WTC11 (cell line): ENCODE measurements around the gene EPDR1. TPM values are rescaled to one million over a fixed set of nuclear protein-coding genes. Genes with fewer than 3 reads are reported as not detected.

Experiments
- ATAC-seq: fragments of 200-7000 bp; cut with Tn5 transposase; 2 replicates; pipeline ENCODE4 v1.10.0; 2021; ENCODE audit warnings: mild to moderate bottlenecking, moderate library complexity
- CTCF ChIA-PET: fragments of 300-600 bp; sonication (Branson Sonifier 250); formaldehyde crosslinking; loops from one replicate; lab custom pipeline; 2021; ENCODE audit warnings: antibody characterized with exemption; lab: Charles Lee
- POLR2A ChIA-PET: fragments of 350-600 bp; sonication (Branson Sonifier 250); formaldehyde crosslinking; loops from one replicate; lab custom pipeline; 2021; ENCODE audit warnings: antibody characterized with exemption; lab: Charles Lee
- DNase-seq: peaks from one replicate; pipeline ENCODE4 v3.0.0; 2021; ENCODE audit warnings: low spot score
- H3K27ac Mint-ChIP-seq: 2 replicates; pipeline ENCODE4 v1.8.0; 2021; ENCODE audit warnings: mixed read lengths
- H3K27me3 Mint-ChIP-seq: 2 replicates; pipeline ENCODE4 v1.8.0; 2021; ENCODE audit warnings: low read depth, mild to moderate bottlenecking, moderate library complexity, mixed read lengths
- H3K36me3 Mint-ChIP-seq: 2 replicates; pipeline ENCODE4 v1.8.0; 2021; ENCODE audit warnings: mixed read lengths
- H3K4me1 Mint-ChIP-seq: 2 replicates; pipeline ENCODE4 v1.8.0; 2022; ENCODE audit warnings: mixed read lengths
- H3K4me3 Mint-ChIP-seq: 2 replicates; pipeline ENCODE4 v1.8.0; 2021; ENCODE audit warnings: mild to moderate bottlenecking, moderate library complexity, mixed read lengths
- H3K9me3 Mint-ChIP-seq: 2 replicates; pipeline ENCODE4 v1.8.0; 2021; ENCODE audit warnings: mixed read lengths
- E2F1 ChIP-seq: sonication (generic); formaldehyde crosslinking; IDR thresholded peaks from 2 replicates; pipeline ENCODE4 v1.8.0; 2022; ENCODE audit warnings: mild to moderate bottlenecking, missing genetic modification reagents
- FOXK1 ChIP-seq: sonication (generic); formaldehyde crosslinking; IDR thresholded peaks from 2 replicates; pipeline ENCODE4 v1.8.0; 2022; ENCODE audit warnings: mild to moderate bottlenecking, moderate library complexity, missing genetic modification reagents
- FOXP1 ChIP-seq: sonication (generic); formaldehyde crosslinking; IDR thresholded peaks from 2 replicates; pipeline ENCODE4 v1.8.0; 2022; ENCODE audit warnings: missing genetic modification reagents, mild to moderate bottlenecking, moderate library complexity, borderline replicate concordance
- GTF2I ChIP-seq: fragments of 250-450 bp; sonication (Bioruptor Pico); conservative IDR thresholded peaks from 2 replicates; pipeline ENCODE4 v1.4.0; 2021; ENCODE audit warnings: mild to moderate bottlenecking
- IRF2 ChIP-seq: sonication (generic); formaldehyde crosslinking; IDR thresholded peaks from 2 replicates; pipeline ENCODE4 v1.8.0; 2022; ENCODE audit warnings: low read depth, missing genetic modification reagents, borderline replicate concordance
- NFYB ChIP-seq: sonication (generic); formaldehyde crosslinking; conservative IDR thresholded peaks from 2 replicates; pipeline ENCODE4 v1.8.0; 2022; ENCODE audit warnings: low read depth, missing genetic modification reagents
- NR1H2 ChIP-seq: sonication (generic); formaldehyde crosslinking; IDR thresholded peaks from 2 replicates; pipeline ENCODE4 v1.9.0; 2021; ENCODE audit warnings: mild to moderate bottlenecking, moderate library complexity, missing genetic modification reagents
- NR2C2 ChIP-seq: sonication (generic); formaldehyde crosslinking; IDR thresholded peaks from 2 replicates; pipeline ENCODE4 v1.8.0; 2022; ENCODE audit warnings: mild to moderate bottlenecking, missing genetic modification reagents
- PREB ChIP-seq: sonication (generic); formaldehyde crosslinking; IDR thresholded peaks from 2 replicates; pipeline ENCODE4 v1.8.1; 2022; ENCODE audit warnings: mild to moderate bottlenecking, missing genetic modification reagents, moderate library complexity, borderline replicate concordance
- PRRX2 ChIP-seq: fragments of 250-450 bp; sonication (Bioruptor Pico); IDR thresholded peaks from 2 replicates; pipeline ENCODE4 v1.8.0; 2021; ENCODE audit warnings: mild to moderate bottlenecking
- TCF7 ChIP-seq: sonication (generic); formaldehyde crosslinking; IDR thresholded peaks from 2 replicates; pipeline ENCODE4 v1.8.0; 2022; ENCODE audit warnings: mild to moderate bottlenecking, low read depth, missing genetic modification reagents, moderate library complexity
- ZNF121 ChIP-seq: sonication (generic); formaldehyde crosslinking; IDR thresholded peaks from 2 replicates; pipeline ENCODE4 v1.8.0; 2023; ENCODE audit warnings: missing genetic modification reagents
- ZNF219 ChIP-seq: sonication (generic); formaldehyde crosslinking; IDR thresholded peaks from 2 replicates; pipeline ENCODE4 v1.8.0; 2023; ENCODE audit warnings: missing genetic modification reagents, mild to moderate bottlenecking, borderline replicate concordance
- ZNF232 ChIP-seq: sonication (generic); formaldehyde crosslinking; IDR thresholded peaks from 2 replicates; pipeline ENCODE4 v1.8.0; 2022; ENCODE audit warnings: mild to moderate bottlenecking, missing genetic modification reagents
- ZNF263 ChIP-seq: sonication (generic); formaldehyde crosslinking; IDR thresholded peaks from 2 replicates; pipeline ENCODE4 v1.8.1; 2022; ENCODE audit warnings: low read depth, mild to moderate bottlenecking, moderate library complexity, missing genetic modification reagents
- ZNF416 ChIP-seq: fragments of 250-450 bp; sonication (Bioruptor Pico); IDR thresholded peaks from 2 replicates; pipeline ENCODE4 v1.9.0; 2021; ENCODE audit warnings: mild to moderate bottlenecking, inconsistent platforms
- ZNF423 ChIP-seq: fragments of 250-450 bp; sonication (Bioruptor Pico); IDR thresholded peaks from 2 replicates; pipeline ENCODE4 v2.1.2; 2022; ENCODE audit warnings: mild to moderate bottlenecking, moderate library complexity
- total RNA-seq: library from RNA; stranded (reverse); gene quantifications from 3 replicates; pipeline ENCODE4 v1.2.3, GENCODE V29; 2021
- TF ChIP-seq, protein P1 (sequence below): sonication (generic); formaldehyde crosslinking; conservative IDR thresholded peaks from 2 replicates; pipeline ENCODE4 v1.8.1; 2023; ENCODE audit warnings: mild to moderate bottlenecking, low read depth, missing genetic modification reagents, moderate library complexity
- TF ChIP-seq, protein P2 (sequence below): sonication (generic); formaldehyde crosslinking; IDR thresholded peaks from 2 replicates; pipeline ENCODE4 v1.8.1; 2023; ENCODE audit warnings: mild to moderate bottlenecking, missing genetic modification reagents, borderline replicate concordance
- TF ChIP-seq, protein P3 (sequence below): sonication (generic); formaldehyde crosslinking; IDR thresholded peaks from 2 replicates; pipeline ENCODE4 v1.8.1; 2023; ENCODE audit warnings: mild to moderate bottlenecking, missing genetic modification reagents
- TF ChIP-seq, protein P4 (sequence below): fragments of 250-450 bp; sonication (Bioruptor Pico); IDR thresholded peaks from 2 replicates; pipeline ENCODE4 v1.9.0; 2021; ENCODE audit warnings: moderate library complexity, mild to moderate bottlenecking, inconsistent platforms, borderline replicate concordance
- TF ChIP-seq, protein P5 (sequence below): sonication (generic); formaldehyde crosslinking; IDR thresholded peaks from 2 replicates; pipeline ENCODE4 v1.8.1; 2022; ENCODE audit warnings: low read depth, mild to moderate bottlenecking, moderate library complexity, missing genetic modification reagents, borderline replicate concordance

EPDR1 gene
- total RNA-seq, 1 experiment from 2014 or later: 7.4 TPM

DNA sequence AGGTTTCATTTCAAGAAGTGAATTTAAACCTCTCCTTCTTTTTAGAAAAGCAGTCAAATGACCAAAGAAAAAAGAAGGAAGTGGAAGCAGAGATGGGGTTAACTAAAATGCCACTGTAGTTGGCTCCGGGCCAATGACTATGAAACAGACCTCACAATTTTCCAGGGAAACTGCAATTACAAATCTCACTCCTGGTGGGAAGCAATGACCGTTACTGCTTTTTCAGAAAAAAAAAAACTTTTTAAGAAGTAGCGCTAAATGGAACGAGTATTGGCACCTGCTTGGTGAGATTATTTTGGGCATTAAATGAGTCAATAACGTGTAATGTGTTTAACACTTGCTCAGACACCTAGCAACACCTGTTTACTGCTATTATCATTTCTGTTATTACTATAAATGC lies 5.0 kb upstream of the EPDR1 start (continued):
- TF ChIP-seq, protein P1, sequence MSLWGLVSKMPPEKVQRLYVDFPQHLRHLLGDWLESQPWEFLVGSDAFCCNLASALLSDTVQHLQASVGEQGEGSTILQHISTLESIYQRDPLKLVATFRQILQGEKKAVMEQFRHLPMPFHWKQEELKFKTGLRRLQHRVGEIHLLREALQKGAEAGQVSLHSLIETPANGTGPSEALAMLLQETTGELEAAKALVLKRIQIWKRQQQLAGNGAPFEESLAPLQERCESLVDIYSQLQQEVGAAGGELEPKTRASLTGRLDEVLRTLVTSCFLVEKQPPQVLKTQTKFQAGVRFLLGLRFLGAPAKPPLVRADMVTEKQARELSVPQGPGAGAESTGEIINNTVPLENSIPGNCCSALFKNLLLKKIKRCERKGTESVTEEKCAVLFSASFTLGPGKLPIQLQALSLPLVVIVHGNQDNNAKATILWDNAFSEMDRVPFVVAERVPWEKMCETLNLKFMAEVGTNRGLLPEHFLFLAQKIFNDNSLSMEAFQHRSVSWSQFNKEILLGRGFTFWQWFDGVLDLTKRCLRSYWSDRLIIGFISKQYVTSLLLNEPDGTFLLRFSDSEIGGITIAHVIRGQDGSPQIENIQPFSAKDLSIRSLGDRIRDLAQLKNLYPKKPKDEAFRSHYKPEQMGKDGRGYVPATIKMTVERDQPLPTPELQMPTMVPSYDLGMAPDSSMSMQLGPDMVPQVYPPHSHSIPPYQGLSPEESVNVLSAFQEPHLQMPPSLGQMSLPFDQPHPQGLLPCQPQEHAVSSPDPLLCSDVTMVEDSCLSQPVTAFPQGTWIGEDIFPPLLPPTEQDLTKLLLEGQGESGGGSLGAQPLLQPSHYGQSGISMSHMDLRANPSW (CRISPR knock-in tag): no peak
- TF ChIP-seq ZNF232 (CRISPR knock-in tag): no peak
- no peak for TF ChIP-seq E2F1 (CRISPR knock-in tag)
- TF ChIP-seq, protein P2, sequence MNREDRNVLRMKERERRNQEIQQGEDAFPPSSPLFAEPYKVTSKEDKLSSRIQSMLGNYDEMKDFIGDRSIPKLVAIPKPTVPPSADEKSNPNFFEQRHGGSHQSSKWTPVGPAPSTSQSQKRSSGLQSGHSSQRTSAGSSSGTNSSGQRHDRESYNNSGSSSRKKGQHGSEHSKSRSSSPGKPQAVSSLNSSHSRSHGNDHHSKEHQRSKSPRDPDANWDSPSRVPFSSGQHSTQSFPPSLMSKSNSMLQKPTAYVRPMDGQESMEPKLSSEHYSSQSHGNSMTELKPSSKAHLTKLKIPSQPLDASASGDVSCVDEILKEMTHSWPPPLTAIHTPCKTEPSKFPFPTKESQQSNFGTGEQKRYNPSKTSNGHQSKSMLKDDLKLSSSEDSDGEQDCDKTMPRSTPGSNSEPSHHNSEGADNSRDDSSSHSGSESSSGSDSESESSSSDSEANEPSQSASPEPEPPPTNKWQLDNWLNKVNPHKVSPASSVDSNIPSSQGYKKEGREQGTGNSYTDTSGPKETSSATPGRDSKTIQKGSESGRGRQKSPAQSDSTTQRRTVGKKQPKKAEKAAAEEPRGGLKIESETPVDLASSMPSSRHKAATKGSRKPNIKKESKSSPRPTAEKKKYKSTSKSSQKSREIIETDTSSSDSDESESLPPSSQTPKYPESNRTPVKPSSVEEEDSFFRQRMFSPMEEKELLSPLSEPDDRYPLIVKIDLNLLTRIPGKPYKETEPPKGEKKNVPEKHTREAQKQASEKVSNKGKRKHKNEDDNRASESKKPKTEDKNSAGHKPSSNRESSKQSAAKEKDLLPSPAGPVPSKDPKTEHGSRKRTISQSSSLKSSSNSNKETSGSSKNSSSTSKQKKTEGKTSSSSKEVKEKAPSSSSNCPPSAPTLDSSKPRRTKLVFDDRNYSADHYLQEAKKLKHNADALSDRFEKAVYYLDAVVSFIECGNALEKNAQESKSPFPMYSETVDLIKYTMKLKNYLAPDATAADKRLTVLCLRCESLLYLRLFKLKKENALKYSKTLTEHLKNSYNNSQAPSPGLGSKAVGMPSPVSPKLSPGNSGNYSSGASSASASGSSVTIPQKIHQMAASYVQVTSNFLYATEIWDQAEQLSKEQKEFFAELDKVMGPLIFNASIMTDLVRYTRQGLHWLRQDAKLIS (CRISPR knock-in tag): no peak
- TF ChIP-seq FOXK1 (CRISPR knock-in tag): no peak
- no peak for TF ChIP-seq NFYB (CRISPR knock-in tag)
- TF ChIP-seq ZNF423 (CRISPR knock-in tag): no peak
- no peak for TF ChIP-seq PREB (CRISPR knock-in tag)
- TF ChIP-seq TCF7 (CRISPR knock-in tag): no peak
- TF ChIP-seq FOXP1 (CRISPR knock-in tag): no peak
- TF ChIP-seq, protein P3, sequence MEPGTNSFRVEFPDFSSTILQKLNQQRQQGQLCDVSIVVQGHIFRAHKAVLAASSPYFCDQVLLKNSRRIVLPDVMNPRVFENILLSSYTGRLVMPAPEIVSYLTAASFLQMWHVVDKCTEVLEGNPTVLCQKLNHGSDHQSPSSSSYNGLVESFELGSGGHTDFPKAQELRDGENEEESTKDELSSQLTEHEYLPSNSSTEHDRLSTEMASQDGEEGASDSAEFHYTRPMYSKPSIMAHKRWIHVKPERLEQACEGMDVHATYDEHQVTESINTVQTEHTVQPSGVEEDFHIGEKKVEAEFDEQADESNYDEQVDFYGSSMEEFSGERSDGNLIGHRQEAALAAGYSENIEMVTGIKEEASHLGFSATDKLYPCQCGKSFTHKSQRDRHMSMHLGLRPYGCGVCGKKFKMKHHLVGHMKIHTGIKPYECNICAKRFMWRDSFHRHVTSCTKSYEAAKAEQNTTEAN (CRISPR knock-in tag): no peak
- TF ChIP-seq GTF2I (CRISPR knock-in tag): no peak

DNA sequence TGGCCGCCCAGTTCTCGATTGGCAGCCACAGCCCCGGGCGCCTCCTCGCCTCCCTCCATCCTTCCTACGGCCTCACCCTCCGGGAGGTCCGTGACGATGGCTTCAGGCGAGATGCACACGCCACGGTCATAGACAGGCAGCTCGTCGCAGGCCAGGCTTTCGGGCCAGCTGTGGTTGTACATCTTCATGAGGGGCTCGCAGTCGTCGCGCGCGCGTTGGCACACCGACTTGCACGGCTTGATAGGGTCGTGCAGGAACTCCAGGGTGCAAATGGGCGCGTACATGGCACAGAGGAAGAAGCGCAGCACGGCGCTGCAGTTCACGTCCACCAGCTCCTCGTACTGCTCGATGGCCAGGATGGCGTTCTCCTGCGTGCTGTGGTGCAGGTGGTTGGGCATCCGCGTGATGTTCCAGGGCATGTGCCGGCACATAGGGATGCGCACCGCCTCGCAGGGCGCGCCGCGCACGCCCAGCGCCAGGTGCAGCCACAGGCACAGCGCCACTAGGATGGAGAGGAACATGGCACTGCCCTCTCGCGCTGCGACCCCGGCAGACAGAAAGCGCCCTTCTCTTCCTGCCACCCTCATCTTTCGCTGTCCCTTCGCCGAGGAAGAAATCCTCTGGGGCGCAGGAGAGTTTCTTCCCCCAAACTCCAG lies 4.3 kb upstream of the EPDR1 start:
- ChIA-PET POLR2A (interaction anchor here (0.8 kb wide), 1 partner anchor 15 kb away, joined by 3 read pairs; no protein-coding TSS in a partner anchor), CTCF (interaction anchor here (0.6 to 3.8 kb wide), 34 partner anchors 8 to 491 kb away, joined by 3 to 32 read pairs (median 7); partner anchors contain the start of gene STARD3NL)
- Mint-ChIP-seq H3K9me3 (no peaks in the 10 kb centered on the region), H3K4me3 (peak overlapping the region; percentile 78), H3K27me3 (peaks cover 80% of the 10 kb centered on the region), H3K4me1 (peaks cover 9% of the 10 kb centered on the region), H3K36me3 (no peaks in the 10 kb centered on the region), H3K27ac (no peak overlapping the region)
- DNase-seq (peak; percentile 42), ATAC-seq (peak; percentile 13)
- TF ChIP-seq ZNF121 (CRISPR knock-in tag) (peak; percentile 88; the same call in 1 of the 2 replicates), FOXP1 (CRISPR knock-in tag) (peak; percentile 99), NR1H2 (CRISPR knock-in tag) (peak; percentile 74; the same call in 1 of the 2 replicates), IRF2 (CRISPR knock-in tag) (peak; percentile 57; the same call in 1 of the 2 replicates), ZNF263 (CRISPR knock-in tag) (no peak), ZNF416 (CRISPR knock-in tag) (no peak), NR2C2 (peak; percentile 80), ZNF219 (CRISPR knock-in tag) (peak; percentile 94; the same call in 1 of the 2 replicates), PRRX2 (CRISPR knock-in tag) (no peak)
- TF ChIP-seq, protein P4, sequence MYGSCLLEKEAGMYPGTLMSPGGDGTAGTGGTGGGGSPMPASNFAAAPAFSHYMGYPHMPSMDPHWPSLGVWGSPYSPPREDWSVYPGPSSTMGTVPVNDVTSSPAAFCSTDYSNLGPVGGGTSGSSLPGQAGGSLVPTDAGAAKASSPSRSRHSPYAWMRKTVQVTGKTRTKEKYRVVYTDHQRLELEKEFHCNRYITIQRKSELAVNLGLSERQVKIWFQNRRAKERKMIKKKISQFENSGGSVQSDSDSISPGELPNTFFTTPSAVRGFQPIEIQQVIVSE (CRISPR knock-in tag): no peak
- TF ChIP-seq, protein P5, sequence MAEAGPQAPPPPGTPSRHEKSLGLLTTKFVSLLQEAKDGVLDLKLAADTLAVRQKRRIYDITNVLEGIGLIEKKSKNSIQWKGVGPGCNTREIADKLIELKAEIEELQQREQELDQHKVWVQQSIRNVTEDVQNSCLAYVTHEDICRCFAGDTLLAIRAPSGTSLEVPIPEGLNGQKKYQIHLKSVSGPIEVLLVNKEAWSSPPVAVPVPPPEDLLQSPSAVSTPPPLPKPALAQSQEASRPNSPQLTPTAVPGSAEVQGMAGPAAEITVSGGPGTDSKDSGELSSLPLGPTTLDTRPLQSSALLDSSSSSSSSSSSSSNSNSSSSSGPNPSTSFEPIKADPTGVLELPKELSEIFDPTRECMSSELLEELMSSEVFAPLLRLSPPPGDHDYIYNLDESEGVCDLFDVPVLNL (CRISPR knock-in tag): peak; percentile 86
